ENCODE results near the gene MPC1. TPM values are rescaled to one million over a fixed set of nuclear protein-coding genes. Genes with fewer than 3 reads are reported as not detected.

The MPC1 gene
- total and polyA plus RNA-seq, 7 donors, result 76.2 to 193 (median 136) TPM

DNA sequence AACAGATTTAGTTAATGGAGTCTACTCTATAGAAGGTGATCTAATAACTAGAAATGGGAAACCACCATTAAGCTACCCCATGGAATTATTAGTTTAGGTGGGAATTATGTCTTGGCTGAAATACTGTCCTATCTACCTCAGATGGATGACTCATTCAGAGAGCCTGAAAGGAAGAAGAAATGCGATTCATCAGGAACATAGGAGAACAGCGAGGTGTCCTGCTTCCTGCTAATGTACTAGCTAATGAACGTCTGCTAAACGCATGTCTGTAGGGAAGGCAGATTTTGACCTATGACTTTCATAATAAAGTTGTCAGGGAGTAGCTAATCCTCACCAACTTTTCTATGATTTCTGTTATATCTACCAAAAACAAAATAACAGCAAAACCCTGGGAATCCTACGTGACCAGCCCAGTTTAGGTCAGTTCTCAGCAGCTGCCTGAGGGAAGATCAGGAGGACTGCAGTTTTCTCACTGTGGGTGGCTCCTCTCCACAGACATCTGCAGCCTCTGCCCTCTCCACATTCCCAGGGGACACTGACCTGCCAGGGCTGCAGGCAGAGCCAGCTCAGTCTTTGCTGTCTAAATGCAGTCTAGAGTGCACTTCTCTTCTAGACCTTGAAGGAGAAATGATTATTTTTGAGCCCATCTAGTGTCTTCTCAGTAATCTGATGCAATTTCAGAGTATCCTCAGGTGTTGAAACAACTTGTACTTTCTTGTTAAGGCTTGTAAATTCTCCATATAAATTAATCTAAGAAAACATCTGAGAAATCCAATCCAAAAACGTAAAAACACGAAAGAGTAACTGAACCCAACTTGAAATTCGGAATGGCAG lies 22.3 kb downstream of the MPC1 start:
- Histone ChIP-seq H3K4me3 (no peak overlapping the region), H3K27ac (peak overlapping the region; percentile 48), H3K4me1 (peaks cover 38% of the 10 kb centered on the region), H3K9me3 (no peaks in the 10 kb centered on the region), H3K36me3 (ENCODE audit: insufficient read depth in 1 of 2, low read depth in 1 of 2) (peaks cover 0 to 13% of the 10 kb centered on the region in 2 donors), H3K27me3 (ENCODE audit: insufficient read depth in 3 of 3, low read length in 2 of 3) (no peaks in the 10 kb centered on the region)
- DNase-seq (peak in 1 of 2 donors; percentile 55), ATAC-seq (peak; percentile 48 to 63 (median 61))
- TF ChIP-seq, protein P1, sequence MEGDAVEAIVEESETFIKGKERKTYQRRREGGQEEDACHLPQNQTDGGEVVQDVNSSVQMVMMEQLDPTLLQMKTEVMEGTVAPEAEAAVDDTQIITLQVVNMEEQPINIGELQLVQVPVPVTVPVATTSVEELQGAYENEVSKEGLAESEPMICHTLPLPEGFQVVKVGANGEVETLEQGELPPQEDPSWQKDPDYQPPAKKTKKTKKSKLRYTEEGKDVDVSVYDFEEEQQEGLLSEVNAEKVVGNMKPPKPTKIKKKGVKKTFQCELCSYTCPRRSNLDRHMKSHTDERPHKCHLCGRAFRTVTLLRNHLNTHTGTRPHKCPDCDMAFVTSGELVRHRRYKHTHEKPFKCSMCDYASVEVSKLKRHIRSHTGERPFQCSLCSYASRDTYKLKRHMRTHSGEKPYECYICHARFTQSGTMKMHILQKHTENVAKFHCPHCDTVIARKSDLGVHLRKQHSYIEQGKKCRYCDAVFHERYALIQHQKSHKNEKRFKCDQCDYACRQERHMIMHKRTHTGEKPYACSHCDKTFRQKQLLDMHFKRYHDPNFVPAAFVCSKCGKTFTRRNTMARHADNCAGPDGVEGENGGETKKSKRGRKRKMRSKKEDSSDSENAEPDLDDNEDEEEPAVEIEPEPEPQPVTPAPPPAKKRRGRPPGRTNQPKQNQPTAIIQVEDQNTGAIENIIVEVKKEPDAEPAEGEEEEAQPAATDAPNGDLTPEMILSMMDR (IDR thresholded peaks at IDR 0.05), result no peak
- WGBS, 3 donors, result 32 to 44% (median 33%) methylated on average over 8 of the region's 8 CpGs
- intact Hi-C loops (cut with DNase I), result no loop called here

DNA sequence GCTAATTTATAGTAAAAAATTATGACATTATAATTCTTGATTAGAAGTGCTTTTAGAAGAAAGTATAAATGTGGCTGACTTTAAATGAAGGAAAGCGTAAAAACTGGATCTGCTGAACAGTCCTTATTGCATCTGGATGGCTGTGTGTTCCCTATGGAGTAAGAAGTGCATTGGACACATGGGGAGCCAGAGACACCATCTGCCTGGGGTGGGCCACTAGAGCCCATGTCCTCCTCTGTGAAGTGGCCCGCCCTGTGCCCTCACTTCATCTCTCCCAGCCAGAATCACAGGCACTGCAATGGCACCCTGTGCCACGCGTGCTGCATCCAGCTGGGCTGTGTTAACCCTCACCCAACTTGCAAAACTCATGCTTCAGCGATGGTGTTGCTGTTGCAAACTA lies 27.2 kb downstream of the MPC1 start:
- no peaks in the 10 kb centered on the region for H3K27me3 ChIP-seq (ENCODE audit: insufficient read depth in 3 of 3, low read length in 2 of 3)
- no peak overlapping the region for H3K27ac ChIP-seq
- intact Hi-C loops (cut with DNase I), result no loop called here
- H3K9me3 ChIP-seq, result no peaks in the 10 kb centered on the region
- no peaks in the 10 kb centered on the region for H3K36me3 ChIP-seq (ENCODE audit: insufficient read depth in 1 of 2, low read depth in 1 of 2)
- TF ChIP-seq, protein P1 (IDR thresholded peaks at IDR 0.05), result no peak
- H3K4me3 ChIP-seq, result no peak overlapping the region
- no peak for ATAC-seq
- no peak for DNase-seq
- H3K4me1 ChIP-seq, result peaks cover 5% of the 10 kb centered on the region
- WGBS, 3 donors, result 57 to 66% (median 65%) methylated on average over 5 of the region's 5 CpGs

GRCh38 chr6:166354965-166355364 lies 27.8 kb downstream of the MPC1 start:
- Histone ChIP-seq H3K27me3 (ENCODE audit: insufficient read depth in 3 of 3, low read length in 2 of 3) (no peaks in the 10 kb centered on the region), H3K36me3 (ENCODE audit: insufficient read depth in 1 of 2, low read depth in 1 of 2) (no peaks in the 10 kb centered on the region), H3K9me3 (no peaks in the 10 kb centered on the region), H3K4me3 (no peak overlapping the region), H3K4me1 (no peaks in the 10 kb centered on the region), H3K27ac (no peak overlapping the region)
- 95 to 97% (median 96%) methylated on average over 4 of the region's 4 CpGs for WGBS, 3 donors
- intact Hi-C loops (cut with DNase I), result no loop called here
- DNase-seq, result no peak
- TF ChIP-seq, protein P1 (IDR thresholded peaks at IDR 0.05), result no peak
- ATAC-seq, result no peak

DNA sequence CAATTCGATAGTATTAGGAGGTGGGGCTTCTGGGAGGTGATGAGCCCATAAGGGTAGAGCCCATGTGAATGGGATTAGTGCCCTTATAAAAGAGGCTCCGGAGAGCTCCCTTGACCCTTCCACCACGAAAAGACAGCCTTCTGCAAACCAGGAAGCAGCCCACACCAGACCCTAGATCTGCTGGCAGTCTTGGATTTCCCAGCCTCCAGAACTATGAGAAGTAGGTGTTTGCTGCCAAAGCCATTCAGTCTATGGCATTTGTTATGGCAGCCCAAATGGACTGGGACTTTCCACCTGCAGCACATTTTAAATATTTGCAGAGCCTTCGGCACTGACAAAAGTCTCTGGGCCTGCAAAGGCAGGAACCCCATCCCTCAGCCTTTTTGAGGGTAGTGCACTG lies 28.6 kb downstream of the MPC1 start:
- 81 to 88% (median 83%) methylated on average over 4 of the region's 4 CpGs for WGBS, 3 donors
- intact Hi-C loops (cut with DNase I), result no loop called here
- DNase-seq (no peak), ATAC-seq (no peak)
- TF ChIP-seq, protein P1 (IDR thresholded peaks at IDR 0.05), result no peak
- no peak overlapping the region for H3K27ac ChIP-seq
- H3K27me3 ChIP-seq (ENCODE audit: insufficient read depth in 3 of 3, low read length in 2 of 3), result no peaks in the 10 kb centered on the region
- H3K4me1 ChIP-seq, result no peaks in the 10 kb centered on the region
- H3K4me3 ChIP-seq, result no peak overlapping the region
- H3K36me3 ChIP-seq (ENCODE audit: insufficient read depth in 1 of 2, low read depth in 1 of 2), result no peaks in the 10 kb centered on the region
- H3K9me3 ChIP-seq, result no peaks in the 10 kb centered on the region
